Motor neuron (in vitro differentiated cells): ENCODE results near the gene LIN52. TPM values are rescaled to one million over a fixed set of nuclear protein-coding genes. Genes with fewer than 3 reads are reported as not detected.

Experiments
- ATAC-seq, 8 experiments: fragments of 200-7000 bp; cut with Tn5 transposase; replicated peaks in 6 of 8; 2 replicates each; pipeline ENCODE4 v1.8.0; 2021; ENCODE audit warnings: mild to moderate bottlenecking in 8 of 8, moderate library complexity in 8 of 8
- H3K27ac ChIP-seq, 2 donors: fragments of 250-450 bp; sonication (Bioruptor Pico); 2 replicates each; pipeline ENCODE4 v1.9.0; 2021; ENCODE audit warnings: antibody characterized with exemption in 2 of 2, mild to moderate bottlenecking in 2 of 2, moderate library complexity in 1 of 2
- H3K4me1 ChIP-seq, 2 donors: fragments of 250-450 bp; sonication (Bioruptor Pico); replicated peaks in 1 of 2; 2 replicates each; pipeline ENCODE4 v1.6.1; 2021; ENCODE audit warnings: antibody characterized with exemption in 2 of 2, mild to moderate bottlenecking in 2 of 2, moderate library complexity in 1 of 2
- H3K4me3 ChIP-seq, 5 donors: fragments of 250-450 bp; sonication (Bioruptor Pico); 2 replicates each; pipeline ENCODE4 v1.9.0; 2021; ENCODE audit warnings: antibody characterized with exemption in 5 of 5, mild to moderate bottlenecking in 5 of 5, moderate library complexity in 4 of 5
- WGBS, 10 experiments: fragments of 450-650 bp; shearing (Covaris generic); methylation state at CpG; one replicate each; pipeline ENCODE4 v1.0.0; 2022; 5-methylcytosine and 5-hydroxymethylcytosine counted together
- in situ Hi-C, 9 experiments: fragments of 400-800 bp; cut with MboI; loops; one replicate each; pipeline ENCODE4 v1.15.0; 2021; ENCODE audit warnings: low sequenced_read_pairs in 9 of 9, low pct_unique_long_range_greater_than_20kb in 2 of 9; ENCODE audit not compliant: unreplicated experiment in 9 of 9
- total RNA-seq, 8 experiments: library from RNA; unstranded; fragments of 300-600 nt; gene quantifications; 2 replicates each; pipeline versions ENCODE4 v1.2.3 to v1.2.4, GENCODE V29; 2022

Gene LIN52
- total RNA-seq, 8 experiments from 2014 or later: 7.2 to 19.2 (median 10.5) TPM

GRCh38 chr14:74126315-74127013, 41.7 kb downstream of the LIN52 start:
- Histone ChIP-seq H3K4me1 (no peaks in the 10 kb centered on the region), H3K27ac (no peak overlapping the region), H3K4me3 (no peak overlapping the region)
- in situ Hi-C loops: no loop called here
- 88 to 100% (median 100%) methylated on average over 1 of the region's 1 CpG; no CpG with 5 or more reads in 3 of the 10 experiments for WGBS, 10 experiments
- ATAC-seq: no peak

- WGBS, 10 experiments: 50 to 100% (median 100%) methylated on average over 1 of the region's 1 CpG; no CpG with 5 or more reads in 5 of the 10 experiments
- H3K27ac ChIP-seq: no peak overlapping the region
- in situ Hi-C loops: no loop called here
These were observed 42.9 kb downstream of the LIN52 start for GRCh38 chr14:74127634-74128033.

GRCh38 chr14:74133833-74134481, 49.2 kb downstream of the LIN52 start:
- WGBS, 10 experiments: 30 to 83% (median 61%) methylated on average over 1 to 3 of the region's 3 CpGs; no CpG with 5 or more reads in 3 of the 10 experiments
- Histone ChIP-seq H3K4me3 (no peak overlapping the region), H3K4me1 (peaks cover 10 to 27% of the 10 kb centered on the region in 2 donors), H3K27ac (no peak overlapping the region)
- in situ Hi-C loops: no loop called here
- peak in 5 of 8 experiments; percentile 44 to 89 (median 52) for ATAC-seq

More at GRCh38 chr14:74127634-74128033, 42.9 kb downstream of the LIN52 start:
- no peak overlapping the region for H3K4me3 ChIP-seq
- no peaks in the 10 kb centered on the region for H3K4me1 ChIP-seq
- ATAC-seq: no peak

- Histone ChIP-seq H3K27ac (peak overlapping the region in 1 of 2 donors; percentile 9), H3K4me1 (peaks cover 10 to 32% of the 10 kb centered on the region in 2 donors), H3K4me3 (no peak overlapping the region)
- in situ Hi-C loops: no loop called here
- no peak for ATAC-seq
These were observed 49.7 kb downstream of the LIN52 start for GRCh38 chr14:74134484-74134883.

- no peak for ATAC-seq
- Histone ChIP-seq H3K4me1 (peaks cover 10 to 40% of the 10 kb centered on the region in 2 donors), H3K27ac (no peak overlapping the region), H3K4me3 (no peak overlapping the region)
- in situ Hi-C loops: no loop called here
- 86 to 100% (median 100%) methylated on average over 1 of the region's 1 CpG; no CpG with 5 or more reads in 5 of the 10 experiments for WGBS, 10 experiments
These were observed 50.7 kb downstream of the LIN52 start for GRCh38 chr14:74135426-74135825.

- ATAC-seq: peak; percentile 55 to 99 (median 98)
- peak overlapping the region in 1 of 5 donors; percentile 18 for H3K4me3 ChIP-seq
- WGBS, 10 experiments: 0 to 44% (median 18%) methylated on average over 1 to 8 of the region's 8 CpGs; no CpG with 5 or more reads in 1 of the 10 experiments
- in situ Hi-C loops: no loop called here
- H3K4me1 ChIP-seq: peaks cover 15 to 46% of the 10 kb centered on the region in 2 donors
- peak overlapping the region in 1 of 2 donors; percentile 44 for H3K27ac ChIP-seq
These were observed 55.7 kb downstream of the LIN52 start for GRCh38 chr14:74140374-74140850.

GRCh38 chr14:74141703-74142102, 56.9 kb downstream of the LIN52 start:
- Histone ChIP-seq H3K27ac (no peak overlapping the region), H3K4me3 (no peak overlapping the region), H3K4me1 (peaks cover 15 to 46% of the 10 kb centered on the region in 2 donors)
- 20 to 100% (median 39%) methylated on average over 1 to 3 of the region's 3 CpGs; no CpG with 5 or more reads in 2 of the 10 experiments for WGBS, 10 experiments
- peak in 1 of 8 experiments; percentile 17 for ATAC-seq
- in situ Hi-C loops: no loop called here

GRCh38 chr14:74142523-74142922, 57.8 kb downstream of the LIN52 start:
- peaks cover 15 to 46% of the 10 kb centered on the region in 2 donors for H3K4me1 ChIP-seq
- in situ Hi-C loops: no loop called here
- whole genome bisulfite sequencing, 10 experiments: 40 to 100% (median 74%) methylated on average over 1 to 4 of the region's 4 CpGs
- no peak overlapping the region for H3K4me3 ChIP-seq
- no peak for ATAC-seq
- no peak overlapping the region for H3K27ac ChIP-seq

- in situ Hi-C loops: no loop called here
These were observed 60.0 kb downstream of the LIN52 start for GRCh38 chr14:74144789-74145188.

GRCh38 chr14:74147571-74147970, 62.8 kb downstream of the LIN52 start:
- WGBS, 10 experiments: 83 to 100% (median 88%) methylated on average over 1 of the region's 1 CpG; no CpG with 5 or more reads in 2 of the 10 experiments
- ATAC-seq: no peak
- Histone ChIP-seq H3K4me3 (no peak overlapping the region), H3K27ac (no peak overlapping the region), H3K4me1 (peaks cover 0 to 17% of the 10 kb centered on the region in 2 donors)
- in situ Hi-C loops: no loop called here

More at GRCh38 chr14:74144789-74145188, 60.0 kb downstream of the LIN52 start:
- H3K4me3 ChIP-seq: no peak overlapping the region
- WGBS, 10 experiments: 80 to 100% (median 92%) methylated on average over 1 to 3 of the region's 3 CpGs
- H3K27ac ChIP-seq: no peak overlapping the region
- peaks cover 15 to 41% of the 10 kb centered on the region in 2 donors for H3K4me1 ChIP-seq
- ATAC-seq: no peak

- in situ Hi-C loops: no loop called here
- Histone ChIP-seq H3K27ac (no peak overlapping the region), H3K4me1 (peaks cover 0 to 11% of the 10 kb centered on the region in 2 donors), H3K4me3 (no peak overlapping the region)
- 75 to 100% (median 100%) methylated on average over 1 to 2 of the region's 2 CpGs for WGBS, 10 experiments
- no peak for ATAC-seq
These were observed 63.9 kb downstream of the LIN52 start for GRCh38 chr14:74148705-74149104.

- H3K4me3 ChIP-seq: peak overlapping the region in 2 of 5 donors; percentile 10 to 15
- H3K4me1 ChIP-seq: peaks cover 15 to 31% of the 10 kb centered on the region in 2 donors
- 24 to 86% (median 35%) methylated on average over 1 to 6 of the region's 6 CpGs; no CpG with 5 or more reads in 1 of the 10 experiments for WGBS, 10 experiments
- in situ Hi-C loops: no loop called here
- peak overlapping the region; percentile 40 to 55 for H3K27ac ChIP-seq
- ATAC-seq: peak in 5 of 8 experiments; percentile 65 to 92 (median 84)
These were observed 70.5 kb downstream of the LIN52 start for GRCh38 chr14:74155287-74155686.

- 20 to 100% (median 80%) methylated on average over 1 of the region's 1 CpG; no CpG with 5 or more reads in 2 of the 10 experiments for WGBS, 10 experiments
- peak overlapping the region; percentile 38 to 40 for H3K27ac ChIP-seq
- peaks cover 15 to 31% of the 10 kb centered on the region in 2 donors for H3K4me1 ChIP-seq
- peak in 5 of 8 experiments; percentile 25 to 71 (median 61) for ATAC-seq
- in situ Hi-C loops: no loop called here
- peak overlapping the region in 1 of 5 donors; percentile 15 for H3K4me3 ChIP-seq
These were observed 71.0 kb downstream of the LIN52 start for GRCh38 chr14:74155749-74156148.
